Mucosa of stomach (tissue), 1 donor: Measurements from ENCODE around the gene DBNDD1.

Experiments used
- H3K27me3 ChIP-seq: one replicate; pipeline ENCODE4 v1.7.0; 2013; ENCODE audit warnings: mild to moderate bottlenecking, low read length; ENCODE audit not compliant: control insufficient read depth, insufficient read depth
- H3K36me3 ChIP-seq: one replicate; pipeline ENCODE4 v1.7.0; 2013; ENCODE audit warnings: low read length; ENCODE audit not compliant: control insufficient read depth, insufficient read depth
- H3K4me1 ChIP-seq: one replicate; pipeline ENCODE4 v1.7.0; 2013; ENCODE audit warnings: mild to moderate bottlenecking, low read length; ENCODE audit not compliant: control insufficient read depth, insufficient read depth
- H3K4me3 ChIP-seq: one replicate; pipeline ENCODE4 v1.7.0; 2013; ENCODE audit warnings: low read length
- H3K9ac ChIP-seq: one replicate; pipeline ENCODE4 v1.7.0; 2013; ENCODE audit warnings: mild to moderate bottlenecking, low read length, moderate library complexity
- H3K9me3 ChIP-seq: one replicate; pipeline ENCODE4 v1.7.0; 2013; ENCODE audit warnings: mild to moderate bottlenecking, low read length, moderate library complexity; ENCODE audit not compliant: control insufficient read depth
- donor health status: Pancreatic carcinoma.

Gene DBNDD1

DNA sequence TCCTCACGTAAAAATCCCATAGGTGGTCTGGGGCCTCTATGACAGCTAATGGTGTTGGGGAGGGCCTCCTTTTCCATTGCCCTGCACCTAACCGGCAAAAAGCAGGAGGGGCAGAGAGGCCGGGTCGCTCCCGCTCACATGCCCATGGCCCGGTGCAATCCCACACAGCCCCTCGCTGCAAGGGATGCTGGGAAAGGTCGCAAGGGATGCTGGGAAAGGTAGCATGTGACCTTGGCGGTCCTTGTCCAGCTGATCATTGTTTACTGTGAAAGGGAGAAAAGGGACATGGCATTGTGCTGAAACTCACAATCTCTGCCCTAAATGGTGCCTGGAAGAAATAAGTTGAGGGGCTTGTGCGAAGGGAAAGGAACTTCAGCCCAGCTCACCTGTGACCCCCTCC lies 60.7 kb downstream of the DBNDD1 start:
- Histone ChIP-seq H3K27me3 (no peaks in the 10 kb centered on the region), H3K4me3 (no peak overlapping the region), H3K9ac (no peak overlapping the region), H3K36me3 (no peaks in the 10 kb centered on the region), H3K4me1 (no peaks in the 10 kb centered on the region), H3K9me3 (no peaks in the 10 kb centered on the region)

DNA sequence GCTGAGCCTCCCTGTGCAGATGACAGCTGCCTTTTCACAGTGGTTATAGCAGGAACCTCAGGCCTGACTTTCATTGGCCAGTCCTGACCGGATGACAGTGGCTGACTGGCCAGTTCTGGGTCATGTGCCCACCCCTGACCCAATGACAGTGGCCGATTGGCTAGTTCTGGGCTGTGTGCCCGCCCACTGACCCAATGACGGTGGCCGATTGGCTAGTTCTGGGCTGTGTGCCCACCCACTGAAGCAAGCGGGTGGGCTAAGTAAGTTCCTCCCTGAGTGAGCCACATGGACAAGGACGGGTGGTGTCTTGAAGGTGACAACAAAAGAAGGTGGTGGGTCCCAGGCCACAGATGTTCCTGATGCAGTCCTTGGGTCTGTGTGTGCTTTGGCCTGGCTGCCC lies 61.2 kb downstream of the DBNDD1 start:
- no peak overlapping the region for H3K4me3 ChIP-seq
- H3K36me3 ChIP-seq = no peaks in the 10 kb centered on the region
- H3K9ac ChIP-seq = no peak overlapping the region
- no peaks in the 10 kb centered on the region for H3K9me3 ChIP-seq
- H3K27me3 ChIP-seq = no peaks in the 10 kb centered on the region
- H3K4me1 ChIP-seq = no peaks in the 10 kb centered on the region

DNA sequence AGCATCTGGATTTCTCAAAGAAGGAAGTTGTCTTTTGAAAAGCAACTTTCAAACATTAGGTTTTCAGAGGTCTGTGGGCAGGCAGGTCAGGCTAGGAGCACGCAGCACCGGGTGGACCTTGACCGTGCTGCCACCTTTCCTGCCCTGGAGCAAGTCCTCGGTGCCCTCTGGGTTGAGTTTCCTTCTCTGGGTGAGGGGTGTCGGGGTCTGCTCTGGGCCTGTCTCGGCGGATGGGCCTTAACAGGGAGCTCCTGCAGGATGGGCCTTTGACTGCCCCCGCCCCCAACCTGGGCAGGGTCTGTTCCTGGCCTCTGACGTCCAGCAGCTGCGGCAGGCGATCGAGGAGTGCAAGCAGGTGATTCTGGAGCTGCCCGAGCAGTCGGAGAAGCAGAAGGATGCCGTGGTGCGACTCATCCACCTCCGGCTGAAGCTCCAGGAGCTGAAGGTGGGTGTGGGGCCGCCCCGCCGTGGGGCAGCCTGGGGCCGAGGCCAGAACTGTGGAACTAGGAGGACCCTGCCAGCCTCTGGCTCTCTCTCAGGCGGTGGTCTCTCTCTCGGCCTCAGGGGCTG lies 62.0 kb downstream of the DBNDD1 start:
- Histone ChIP-seq H3K4me1 (no peaks in the 10 kb centered on the region), H3K9me3 (no peaks in the 10 kb centered on the region), H3K36me3 (no peaks in the 10 kb centered on the region), H3K4me3 (no peak overlapping the region), H3K27me3 (no peaks in the 10 kb centered on the region), H3K9ac (no peak overlapping the region)

DNA sequence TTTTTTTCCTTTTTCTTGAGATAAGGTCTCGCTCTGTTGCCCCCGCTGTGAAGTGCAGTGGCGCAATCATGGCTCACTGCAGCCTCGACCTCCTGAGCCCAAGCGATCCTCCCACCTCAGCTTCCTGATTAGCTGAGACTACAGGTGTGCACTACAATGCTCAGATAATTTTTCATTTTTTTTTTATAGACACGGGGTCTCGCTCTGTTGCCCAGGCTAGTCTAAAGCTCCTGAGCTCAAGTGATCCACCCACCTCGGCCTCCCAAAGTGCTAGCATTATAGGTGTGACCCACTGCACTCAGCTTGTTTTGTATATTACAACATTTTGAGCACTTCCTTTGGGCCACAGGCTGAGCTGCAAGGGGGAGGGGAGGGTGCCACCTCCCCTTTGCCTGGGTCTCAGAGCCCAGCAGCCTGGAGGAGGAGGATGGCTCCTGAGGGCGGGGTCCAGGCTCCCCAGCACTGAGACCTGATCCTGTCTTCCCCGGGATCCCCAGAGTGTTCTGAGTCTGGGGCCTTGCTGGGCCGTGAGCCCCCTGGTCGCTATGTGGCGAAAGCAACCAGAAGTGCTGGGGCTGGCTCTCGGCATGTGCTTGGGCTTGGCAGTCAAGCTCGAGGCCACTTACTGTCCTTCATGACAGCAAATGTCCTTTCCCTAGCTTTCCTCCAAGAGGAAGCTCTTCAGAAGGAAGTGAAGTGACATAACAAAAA lies 62.6 kb downstream of the DBNDD1 start:
- Histone ChIP-seq H3K27me3 (no peaks in the 10 kb centered on the region), H3K4me1 (no peaks in the 10 kb centered on the region), H3K4me3 (no peak overlapping the region), H3K9ac (no peak overlapping the region), H3K9me3 (no peaks in the 10 kb centered on the region), H3K36me3 (no peaks in the 10 kb centered on the region)

DNA sequence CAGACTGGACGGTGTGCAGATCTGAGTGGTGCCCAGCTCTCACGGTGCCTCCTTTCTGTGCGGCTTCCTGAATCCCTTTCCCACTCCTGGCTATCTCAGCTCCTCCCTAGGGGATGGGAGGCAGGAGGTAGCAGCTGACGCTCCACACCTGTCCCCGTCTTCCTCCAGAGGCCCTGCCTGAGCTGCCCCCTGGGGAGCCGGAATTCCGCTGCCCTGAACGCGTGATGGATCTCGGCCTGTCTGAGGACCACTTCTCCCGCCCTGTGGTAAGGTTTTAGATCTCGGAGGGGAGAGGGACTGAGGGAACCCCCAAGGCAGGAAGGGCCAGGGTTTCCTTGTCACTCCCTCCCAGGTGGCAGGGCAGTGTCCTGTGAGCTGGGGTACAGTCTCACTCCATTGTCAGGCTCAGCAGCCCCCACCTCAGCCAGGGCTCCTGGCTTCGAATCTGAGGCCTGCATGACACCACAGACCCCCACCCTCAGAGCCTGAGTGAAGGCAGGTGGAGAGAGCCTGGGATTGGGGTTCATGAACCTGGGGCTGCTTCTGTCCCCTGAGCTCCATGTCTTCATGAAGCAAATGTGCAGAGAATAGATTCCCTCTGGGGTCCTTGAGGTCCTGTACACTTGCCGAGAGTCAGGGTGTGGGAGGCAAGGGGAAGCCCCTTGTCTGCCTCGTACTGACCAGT lies 64.1 kb downstream of the DBNDD1 start:
- no peaks in the 10 kb centered on the region for H3K27me3 ChIP-seq
- no peaks in the 10 kb centered on the region for H3K36me3 ChIP-seq
- no peaks in the 10 kb centered on the region for H3K4me1 ChIP-seq
- H3K9ac ChIP-seq = no peak overlapping the region
- no peak overlapping the region for H3K4me3 ChIP-seq
- H3K9me3 ChIP-seq = no peaks in the 10 kb centered on the region
